Measurements from ENCODE around the gene PUS7L. TPM values are rescaled to one million over a fixed set of nuclear protein-coding genes. Genes with fewer than 3 reads are reported as not detected.

PUS7L gene
- total RNA-seq, 1 experiment from 2014 or later = 16.0 TPM

GRCh38 chr12:43675048-43675904 is 83.3 kb downstream of the PUS7L start:
- H3K9me3 ChIP-seq (replicated peaks) = no peaks in the 10 kb centered on the region
- H3K4me1 ChIP-seq (replicated peaks) = no peaks in the 10 kb centered on the region
- H3K36me3 ChIP-seq = no peaks in the 10 kb centered on the region
- H3K27me3 ChIP-seq (replicated peaks) = peaks cover 7% of the 10 kb centered on the region; the same call in 1 of the 2 replicates
- no peak for DNase-seq (ENCODE audit: low read depth in 1 of 2, low spot score in 2 of 2)
- no peak overlapping the region for H3K27ac ChIP-seq
- no peak overlapping the region for H3K4me3 ChIP-seq

GRCh38 chr12:43669373-43669772 is 89.2 kb downstream of the PUS7L start:
- no peaks in the 10 kb centered on the region for H3K4me1 ChIP-seq (replicated peaks)
- no peak for DNase-seq (ENCODE audit: low read depth in 1 of 2, low spot score in 2 of 2)
- peaks cover 3% of the 10 kb centered on the region; the same call in 1 of the 2 replicates for H3K27me3 ChIP-seq (replicated peaks)
- H3K36me3 ChIP-seq = no peaks in the 10 kb centered on the region
- no peaks in the 10 kb centered on the region for H3K9me3 ChIP-seq (replicated peaks)
- no peak overlapping the region for H3K4me3 ChIP-seq
- no peak overlapping the region for H3K27ac ChIP-seq

Other genes with a start within 250 kb of the PUS7L start
- gene ADAMTS20, start 206.6 kb downstream of the PUS7L start, total RNA-seq (2014; rRNA removed; shearing (Covaris generic)) = not detected in 2 replicates
- gene IRAK4, start 161 bp upstream of the PUS7L start, total RNA-seq (2014; rRNA removed; shearing (Covaris generic)) = 19.2 and 25.8 TPM in 2 replicates
- gene TWF1, start 47.5 kb upstream of the PUS7L start, total RNA-seq (2014; rRNA removed; shearing (Covaris generic)) = 135 and 203 TPM in 2 replicates
- gene TMEM117, start 77.3 kb upstream of the PUS7L start, total RNA-seq (2014; rRNA removed; shearing (Covaris generic)) = 1.2 and 8.2 TPM in 2 replicates

Data from SJSA1 (cell line).